Activated CD8-positive, alpha-beta memory T cell treated with anti-CD3 and anti-CD28 coated beads, Interleukin-2, amount 10 ng/mL, durations not matched to agents 7 days and 5 days (primary cell): ENCODE results near the gene CSRNP3. TPM values are rescaled to one million over a fixed set of nuclear protein-coding genes. Genes with fewer than 3 reads are reported as not detected.

Experiments used
- ATAC-seq: fragments of 150-1000 bp; cut with Tn5 transposase; one replicate; pipeline ENCODE4 v1.10.0; 2021; ENCODE audit warnings: moderate library complexity
- CTCF ChIA-PET: fragments of 350-600 bp; sonication (Branson Sonifier 250); formaldehyde crosslinking; loops from one replicate; lab custom pipeline; 2021; ENCODE audit warnings: antibody characterized with exemption; lab: Charles Lee
- DNase-seq: peaks from one replicate; pipeline ENCODE4 v3.0.0-alpha.2; 2020
- H3K27ac Mint-ChIP-seq: one replicate; pipeline ENCODE4 v1.8.0; 2021; ENCODE audit warnings: mild to moderate bottlenecking, mixed read lengths
- H3K27me3 Mint-ChIP-seq: one replicate; pipeline ENCODE4 v1.8.0; 2021; ENCODE audit warnings: mixed read lengths
- H3K36me3 Mint-ChIP-seq: one replicate; pipeline ENCODE4 v1.8.0; 2021; ENCODE audit warnings: mild to moderate bottlenecking, mixed read lengths
- H3K4me1 Mint-ChIP-seq: one replicate; pipeline ENCODE4 v1.8.0; 2021; ENCODE audit warnings: mixed read lengths
- H3K4me3 Mint-ChIP-seq: one replicate; pipeline ENCODE4 v1.8.0; 2021; ENCODE audit warnings: mild to moderate bottlenecking, moderate library complexity, mixed read lengths
- H3K9me3 Mint-ChIP-seq: one replicate; pipeline ENCODE4 v1.8.0; 2022; ENCODE audit warnings: low read depth, mixed read lengths
- total RNA-seq, 2 experiments: library from RNA; stranded (reverse); gene quantifications; one replicate each; pipeline ENCODE4 v1.2.3, GENCODE V29; 2021

CSRNP3 gene
- total RNA-seq, 2 experiments from 2014 or later, result not detected

DNA sequence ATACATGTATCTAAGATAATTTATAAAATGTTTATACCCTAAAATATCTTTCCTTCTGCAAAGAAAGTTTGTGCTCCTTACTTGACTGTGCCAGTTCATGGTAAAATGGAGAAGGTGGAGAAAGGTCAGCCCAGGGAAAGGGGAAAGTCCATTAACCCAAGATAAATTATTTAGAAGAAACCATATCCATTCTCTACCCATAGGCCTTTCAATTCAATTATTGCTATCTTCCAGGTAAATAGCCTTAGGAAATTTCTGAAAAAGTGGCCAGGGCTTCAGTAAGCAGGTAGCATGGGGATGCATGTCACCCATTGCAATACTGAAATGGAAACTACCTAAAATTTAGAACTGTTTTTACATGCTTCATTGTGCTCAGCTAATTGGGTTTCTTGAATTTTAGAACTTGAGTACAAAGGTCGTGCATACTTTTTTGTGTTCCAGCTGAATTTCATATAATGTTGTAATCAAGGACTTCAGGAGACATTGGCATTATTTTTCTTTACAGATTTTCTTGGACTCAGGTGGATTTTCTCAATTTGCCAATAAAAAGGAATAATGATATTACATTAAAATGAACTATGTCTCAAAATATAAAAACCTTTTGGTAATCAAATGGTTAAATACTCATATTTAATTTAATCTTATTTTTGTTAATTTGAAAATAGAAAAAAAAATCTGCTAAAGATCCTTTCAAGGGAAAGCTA, 124.9 kb downstream of the CSRNP3 start:
- H3K4me3 Mint-ChIP-seq, result no peak overlapping the region
- H3K4me1 Mint-ChIP-seq, result no peaks in the 10 kb centered on the region
- no peak overlapping the region for H3K27ac Mint-ChIP-seq
- ATAC-seq (no peak), DNase-seq (no peak)
- CTCF ChIA-PET, result no interaction called here
- no peaks in the 10 kb centered on the region for H3K36me3 Mint-ChIP-seq
- H3K9me3 Mint-ChIP-seq, result no peaks in the 10 kb centered on the region
- no peaks in the 10 kb centered on the region for H3K27me3 Mint-ChIP-seq

DNA sequence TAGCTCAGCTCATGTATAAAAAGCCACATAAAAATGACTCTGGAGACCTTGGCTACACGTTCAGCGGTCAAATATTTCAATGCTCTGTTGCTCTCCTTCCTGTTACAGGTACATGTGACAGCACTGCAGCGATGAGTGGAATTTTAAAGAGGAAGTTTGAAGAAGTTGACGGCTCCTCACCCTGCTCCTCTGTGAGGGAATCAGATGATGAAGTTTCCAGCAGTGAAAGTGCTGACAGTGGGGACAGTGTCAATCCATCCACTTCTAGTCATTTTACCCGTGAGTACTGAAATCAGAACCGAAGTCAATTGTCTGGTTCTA, 125.4 kb downstream of the CSRNP3 start:
- CTCF ChIA-PET, result no interaction called here
- no peak overlapping the region for H3K4me3 Mint-ChIP-seq

DNA sequence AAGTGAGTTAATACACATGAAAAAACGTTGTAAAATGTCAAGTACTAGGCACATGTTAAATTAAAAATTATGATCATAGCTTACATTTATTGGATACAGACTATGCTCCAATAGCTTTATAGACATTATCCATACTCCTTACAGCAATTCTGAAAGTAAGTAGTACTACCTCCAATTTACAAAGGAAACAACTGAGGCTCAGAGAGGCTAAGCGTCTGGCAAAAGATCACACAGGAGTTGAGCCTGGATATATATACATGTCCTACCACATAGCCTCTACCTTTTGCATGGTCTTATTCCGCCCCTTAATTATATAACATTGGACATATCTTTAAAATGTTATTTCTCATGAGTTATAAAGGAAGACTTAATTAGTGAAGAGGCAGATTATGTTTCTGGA, 127.3 kb downstream of the CSRNP3 start:
- H3K36me3 Mint-ChIP-seq, result no peaks in the 10 kb centered on the region
- ATAC-seq (no peak), DNase-seq (no peak)
- no peak overlapping the region for H3K27ac Mint-ChIP-seq
- no peak overlapping the region for H3K4me3 Mint-ChIP-seq
- no peaks in the 10 kb centered on the region for H3K4me1 Mint-ChIP-seq
- H3K27me3 Mint-ChIP-seq, result no peaks in the 10 kb centered on the region
- CTCF ChIA-PET, result no interaction called here
- H3K9me3 Mint-ChIP-seq, result no peaks in the 10 kb centered on the region

More for the DNA sequence above, 125.4 kb downstream of the CSRNP3 start:
- Mint-ChIP-seq H3K36me3 (no peaks in the 10 kb centered on the region), H3K27ac (no peak overlapping the region), H3K9me3 (no peaks in the 10 kb centered on the region), H3K4me1 (no peaks in the 10 kb centered on the region), H3K27me3 (no peaks in the 10 kb centered on the region)
- no peak for ATAC-seq
- DNase-seq, result no peak

DNA sequence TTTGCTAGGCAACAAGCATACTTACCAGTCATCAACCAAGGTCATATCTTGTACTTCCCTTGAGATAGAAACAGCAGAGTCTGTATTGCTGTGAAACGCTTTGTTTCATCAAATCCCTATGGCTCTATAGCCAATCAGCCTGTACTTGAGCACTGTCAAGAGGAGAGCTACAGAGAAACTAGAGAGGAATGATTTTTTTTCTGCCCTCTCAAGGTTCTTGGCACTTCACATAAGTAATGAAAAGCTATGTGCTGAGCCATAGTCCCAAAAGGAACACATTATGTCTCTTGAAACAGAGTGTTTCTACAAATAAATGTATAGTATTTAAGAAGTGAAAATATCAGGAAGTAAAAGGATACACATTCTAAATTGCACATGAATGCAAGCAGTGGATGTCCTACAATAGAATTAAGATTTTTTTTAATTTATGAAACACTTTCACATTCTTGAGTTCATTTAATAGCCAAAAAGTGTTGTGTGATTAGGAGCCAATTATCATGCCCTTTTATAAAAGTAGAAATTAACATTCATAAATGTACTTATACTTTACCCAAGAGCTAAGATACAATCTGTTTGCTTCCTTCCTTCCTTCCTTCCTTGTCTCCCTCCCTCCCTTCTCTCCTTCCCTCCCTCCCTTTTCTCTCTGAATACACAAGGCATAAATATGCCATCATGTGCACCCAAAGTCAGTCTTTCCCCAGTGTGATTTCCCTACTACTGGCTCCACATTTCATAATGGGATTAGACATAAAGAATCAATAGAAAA, 131.8 kb downstream of the CSRNP3 start:
- H3K9me3 Mint-ChIP-seq, result no peaks in the 10 kb centered on the region
- no peak for ATAC-seq

DNA sequence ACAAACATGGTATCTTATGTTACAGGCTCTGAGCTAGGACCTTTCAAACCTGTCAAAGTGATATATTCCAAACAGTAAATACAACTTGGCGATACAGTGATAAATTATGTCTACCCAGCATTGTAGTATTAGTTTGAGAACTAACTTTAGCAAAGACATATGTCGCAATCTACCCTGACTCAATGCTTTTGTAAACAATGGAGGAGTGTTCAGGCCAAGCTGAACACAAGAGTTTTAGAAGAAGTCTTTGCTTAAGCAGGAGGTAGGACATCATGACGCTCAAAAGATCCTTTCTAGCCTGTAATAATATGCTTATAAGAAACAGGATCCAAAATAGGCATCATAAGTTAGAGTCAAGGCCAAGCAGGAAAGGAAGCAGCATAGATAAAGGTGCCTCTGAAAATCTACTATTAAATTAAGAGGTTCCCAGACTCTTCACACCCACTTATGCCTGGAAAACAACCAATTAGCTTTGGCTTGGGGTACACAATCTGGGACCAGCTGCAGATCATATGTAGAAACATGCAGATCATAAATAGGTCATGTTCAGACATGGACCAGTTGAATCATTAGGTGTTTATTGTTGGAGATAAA, 132.5 kb downstream of the CSRNP3 start:
- ATAC-seq, result no peak
- CTCF ChIA-PET, result no interaction called here
- no peaks in the 10 kb centered on the region for H3K36me3 Mint-ChIP-seq

More for the DNA sequence above, 131.8 kb downstream of the CSRNP3 start:
- H3K36me3 Mint-ChIP-seq, result no peaks in the 10 kb centered on the region
- H3K27me3 Mint-ChIP-seq, result no peaks in the 10 kb centered on the region
- no peaks in the 10 kb centered on the region for H3K4me1 Mint-ChIP-seq
- no peak for DNase-seq
- no peak overlapping the region for H3K27ac Mint-ChIP-seq
- CTCF ChIA-PET, result no interaction called here
- H3K4me3 Mint-ChIP-seq, result no peak overlapping the region

DNA sequence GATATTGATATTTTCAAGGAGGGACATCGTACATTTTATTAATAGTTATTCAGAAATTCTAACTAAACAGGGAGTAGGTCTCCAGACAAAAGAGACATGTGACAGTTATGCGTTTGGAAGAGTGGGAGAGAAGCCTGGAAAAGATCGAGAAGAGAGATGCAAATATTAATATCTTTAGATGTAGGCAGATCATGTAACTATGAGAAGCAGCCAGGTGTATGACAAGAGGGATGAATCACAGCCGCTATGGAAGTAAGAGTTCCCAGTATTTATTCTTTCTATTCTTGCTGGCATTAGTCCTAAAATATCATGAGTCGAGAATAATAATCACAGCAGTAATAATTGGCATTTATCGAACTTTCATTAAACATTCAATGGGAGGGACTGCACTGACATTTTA, 140.2 kb downstream of the CSRNP3 start:
- CTCF ChIA-PET, result no interaction called here
- Mint-ChIP-seq H3K9me3 (no peaks in the 10 kb centered on the region), H3K4me3 (no peak overlapping the region), H3K27me3 (peaks cover 3% of the 10 kb centered on the region), H3K27ac (no peak overlapping the region), H3K4me1 (peaks cover 1% of the 10 kb centered on the region), H3K36me3 (no peaks in the 10 kb centered on the region)
- no peak for ATAC-seq
- DNase-seq, result no peak

More for the DNA sequence above, 132.5 kb downstream of the CSRNP3 start:
- no peak overlapping the region for H3K4me3 Mint-ChIP-seq
- H3K9me3 Mint-ChIP-seq, result no peaks in the 10 kb centered on the region
- no peak for DNase-seq
- no peaks in the 10 kb centered on the region for H3K4me1 Mint-ChIP-seq
- H3K27me3 Mint-ChIP-seq, result no peaks in the 10 kb centered on the region
- no peak overlapping the region for H3K27ac Mint-ChIP-seq

DNA sequence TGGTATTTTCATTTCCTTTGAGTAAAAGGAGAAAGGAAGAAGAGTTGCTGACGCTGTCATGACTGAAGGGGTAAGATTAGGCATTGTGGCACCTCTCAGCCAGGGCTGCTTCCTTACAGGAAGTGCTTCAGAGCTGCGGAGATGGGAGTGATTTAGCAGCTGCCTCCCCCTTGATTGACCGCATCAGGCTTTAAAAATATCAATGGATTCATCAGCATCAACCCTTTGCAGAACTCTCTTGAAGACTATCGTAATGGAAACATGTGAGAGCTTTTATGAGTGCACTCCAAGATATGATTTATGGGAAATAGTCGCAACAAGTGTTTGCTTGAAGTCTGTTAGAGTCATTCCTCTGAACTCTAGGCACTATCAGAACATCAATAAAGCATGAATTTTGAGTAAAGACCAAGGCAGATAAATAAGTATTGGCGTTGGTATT, 141.1 kb downstream of the CSRNP3 start:
- H3K36me3 Mint-ChIP-seq, result no peaks in the 10 kb centered on the region
- H3K27me3 Mint-ChIP-seq, result peaks cover 3% of the 10 kb centered on the region
- H3K4me1 Mint-ChIP-seq, result peaks cover 1% of the 10 kb centered on the region
- ATAC-seq, result no peak
- CTCF ChIA-PET, result no interaction called here
- no peaks in the 10 kb centered on the region for H3K9me3 Mint-ChIP-seq
- no peak for DNase-seq
- no peak overlapping the region for H3K4me3 Mint-ChIP-seq
- H3K27ac Mint-ChIP-seq, result no peak overlapping the region

DNA sequence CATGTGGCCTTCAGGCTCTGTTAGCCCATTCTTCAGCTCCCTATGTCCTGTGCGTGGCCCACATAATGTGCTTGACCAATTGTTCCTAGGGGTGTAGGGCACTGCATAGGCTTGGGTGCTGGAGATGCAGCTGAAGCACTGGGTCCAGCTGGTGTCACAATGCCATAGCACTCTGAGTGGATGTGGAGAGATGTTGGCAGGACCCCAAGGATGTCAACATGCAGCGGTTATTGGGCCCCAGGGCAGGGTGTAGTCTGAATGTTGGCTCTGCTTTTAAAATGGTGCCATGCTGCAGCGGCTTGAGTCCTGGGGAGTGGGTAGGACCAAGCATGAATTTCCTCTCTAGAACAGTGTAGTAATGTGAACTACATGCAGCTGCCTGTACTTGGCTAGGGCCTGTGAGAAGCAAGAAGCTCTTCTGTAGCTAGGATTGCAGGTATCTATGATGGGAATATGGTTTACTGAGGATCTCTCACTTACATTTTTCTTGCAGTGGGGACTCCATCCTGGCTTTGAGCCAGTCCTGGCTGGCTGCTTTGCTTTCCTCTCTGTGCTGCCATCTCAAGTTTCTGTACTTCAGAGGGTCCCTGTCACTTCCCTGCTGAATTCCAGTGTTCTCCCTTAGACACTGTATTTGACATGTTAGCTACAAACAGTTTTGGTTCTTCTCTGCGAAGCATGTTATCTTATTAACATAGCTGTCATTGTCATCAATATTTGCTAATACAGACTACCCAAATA, 148.4 kb downstream of the CSRNP3 start:
- H3K9me3 Mint-ChIP-seq, result peaks cover 3% of the 10 kb centered on the region
- H3K36me3 Mint-ChIP-seq, result no peaks in the 10 kb centered on the region
- H3K27ac Mint-ChIP-seq, result no peak overlapping the region
- peaks cover 4% of the 10 kb centered on the region for H3K27me3 Mint-ChIP-seq
- CTCF ChIA-PET, result no interaction called here
- no peak overlapping the region for H3K4me3 Mint-ChIP-seq
- ATAC-seq (no peak), DNase-seq (no peak)
- no peaks in the 10 kb centered on the region for H3K4me1 Mint-ChIP-seq

DNA sequence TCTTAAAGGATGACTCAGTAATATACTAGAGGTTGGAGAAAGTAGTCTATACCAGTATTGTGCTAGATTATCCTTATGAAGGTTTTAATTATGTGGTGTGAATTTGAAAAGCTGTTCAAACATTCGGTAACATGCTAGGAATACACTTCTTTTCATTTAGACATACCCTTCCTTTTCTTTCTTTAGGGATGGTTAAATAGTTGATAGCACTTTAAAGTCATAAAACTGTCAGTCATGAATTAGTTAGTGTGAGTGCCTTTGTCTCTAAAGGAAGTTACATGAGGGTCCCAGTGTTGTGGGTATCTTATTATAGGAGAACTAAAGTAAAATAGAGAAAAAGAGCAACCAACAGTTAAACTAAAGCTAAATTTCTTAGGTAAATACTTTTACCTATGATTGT, 149.3 kb downstream of the CSRNP3 start:
- Mint-ChIP-seq H3K36me3 (no peaks in the 10 kb centered on the region), H3K27ac (no peak overlapping the region), H3K27me3 (peaks cover 4% of the 10 kb centered on the region), H3K4me1 (no peaks in the 10 kb centered on the region), H3K4me3 (no peak overlapping the region), H3K9me3 (peaks cover 3% of the 10 kb centered on the region)
- DNase-seq, result no peak
- CTCF ChIA-PET, result no interaction called here
- no peak for ATAC-seq

DNA sequence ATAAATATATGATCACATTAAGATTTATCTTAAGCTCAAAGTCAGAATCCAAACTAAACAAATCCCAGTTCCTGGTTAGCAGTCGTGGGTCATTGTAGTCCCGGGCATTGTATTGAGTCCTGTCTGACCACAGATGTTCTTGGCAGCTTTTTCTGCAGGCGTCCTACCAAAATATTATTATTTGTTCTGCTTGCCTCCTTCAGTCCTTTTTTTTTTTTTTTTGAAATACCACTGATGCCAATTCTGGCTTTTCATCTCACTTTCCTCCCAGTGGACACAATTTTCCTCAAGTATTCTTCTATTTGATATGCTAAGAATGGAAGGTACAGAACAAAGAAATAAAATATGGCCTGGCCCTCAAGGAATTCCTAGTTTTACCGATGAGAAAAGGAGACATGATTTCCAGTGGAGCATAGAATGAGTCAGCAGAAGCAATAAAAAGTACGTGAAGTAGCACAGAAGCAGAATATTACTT, 151.6 kb downstream of the CSRNP3 start:
- Mint-ChIP-seq H3K36me3 (no peaks in the 10 kb centered on the region), H3K27me3 (peaks cover 4% of the 10 kb centered on the region), H3K9me3 (peaks cover 3% of the 10 kb centered on the region), H3K27ac (no peak overlapping the region), H3K4me1 (no peaks in the 10 kb centered on the region), H3K4me3 (no peak overlapping the region)
- CTCF ChIA-PET, result interaction anchor here (0.7 kb wide), 2 partner anchors 21 to 405 kb away, joined by 3 read pairs; no protein-coding TSS in a partner anchor
- DNase-seq (no peak), ATAC-seq (no peak)

DNA sequence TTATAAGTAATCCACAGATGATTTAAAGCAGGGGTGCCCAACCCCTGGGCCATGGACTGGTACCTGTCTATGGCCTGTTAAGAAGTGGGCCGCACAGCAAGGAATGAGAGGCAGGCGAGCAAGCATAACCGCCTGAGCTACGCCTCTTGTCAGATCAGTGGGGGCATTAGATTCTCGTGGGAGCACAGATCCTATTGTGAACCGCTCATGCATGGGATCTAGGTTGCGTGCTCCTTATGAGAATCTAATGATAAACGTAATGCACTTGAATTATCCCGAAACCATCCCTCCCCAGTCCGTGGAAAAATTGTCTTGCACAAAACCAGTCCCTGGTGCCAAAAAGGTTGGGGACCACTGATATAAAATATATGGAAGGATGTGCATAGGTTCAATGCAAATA, 153.7 kb downstream of the CSRNP3 start:
- Mint-ChIP-seq H3K4me3 (no peak overlapping the region), H3K27me3 (peaks cover 4% of the 10 kb centered on the region), H3K27ac (no peak overlapping the region), H3K36me3 (no peaks in the 10 kb centered on the region), H3K9me3 (peaks cover 3% of the 10 kb centered on the region), H3K4me1 (no peaks in the 10 kb centered on the region)
- ATAC-seq (no peak), DNase-seq (no peak)
- CTCF ChIA-PET, result no interaction called here

DNA sequence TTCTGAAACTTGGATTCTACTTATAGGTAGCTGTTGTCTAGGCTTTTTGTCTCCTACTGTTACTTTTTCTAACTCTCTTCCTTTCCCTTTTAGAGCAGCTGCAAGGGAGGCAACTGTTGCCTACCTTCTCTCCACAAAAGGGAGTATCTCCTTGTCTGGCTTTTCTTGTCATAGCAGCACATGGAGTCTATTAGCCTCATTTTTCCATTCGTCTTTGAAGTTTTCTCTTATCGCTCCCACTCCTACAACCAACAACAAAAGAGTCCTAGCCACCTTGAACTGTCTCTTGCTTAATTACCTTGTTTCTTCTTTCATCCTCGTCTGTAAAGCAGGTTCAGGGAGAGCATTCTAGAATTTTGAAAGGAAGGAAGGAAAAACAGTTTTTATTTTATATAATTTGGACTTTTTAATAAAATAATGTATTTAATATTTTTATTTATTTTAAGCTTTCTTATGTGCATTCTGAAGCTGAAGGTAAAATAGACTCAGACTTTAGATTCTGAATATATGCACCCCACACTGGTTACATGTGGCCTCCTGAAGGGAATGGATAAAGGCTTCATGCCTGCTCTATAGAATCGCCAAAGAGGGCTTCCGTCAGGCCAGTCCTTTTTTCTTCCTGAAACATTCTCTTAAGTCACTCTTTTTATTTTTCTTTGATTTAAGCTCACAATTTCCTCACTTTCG, 154.4 kb downstream of the CSRNP3 start:
- no peaks in the 10 kb centered on the region for H3K9me3 Mint-ChIP-seq
- H3K4me1 Mint-ChIP-seq, result no peaks in the 10 kb centered on the region

DNA sequence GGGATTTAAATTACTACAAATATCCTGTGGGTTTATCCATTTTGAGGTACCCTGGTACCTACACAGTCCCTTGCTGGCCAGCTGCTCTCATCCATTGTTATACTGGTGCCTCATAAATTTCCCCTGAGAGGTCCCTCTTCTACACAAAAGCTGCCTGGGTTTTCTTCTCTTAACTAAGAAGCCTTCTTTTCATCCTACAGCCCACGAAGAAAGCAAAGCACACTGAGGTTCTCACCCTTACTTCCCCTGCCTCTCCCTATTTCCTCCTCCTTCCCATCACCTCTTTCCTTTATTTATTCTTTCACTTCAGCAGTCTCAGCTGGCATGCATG, 154.9 kb downstream of the CSRNP3 start:
- no peak for DNase-seq

More for the DNA sequence above, 154.4 kb downstream of the CSRNP3 start:
- DNase-seq, result no peak
- Mint-ChIP-seq H3K36me3 (no peaks in the 10 kb centered on the region), H3K4me3 (no peak overlapping the region), H3K27me3 (peaks cover 4% of the 10 kb centered on the region), H3K27ac (no peak overlapping the region)
- CTCF ChIA-PET, result no interaction called here
- no peak for ATAC-seq

More for the DNA sequence above, 154.9 kb downstream of the CSRNP3 start:
- Mint-ChIP-seq H3K4me3 (no peak overlapping the region), H3K36me3 (no peaks in the 10 kb centered on the region), H3K27me3 (peaks cover 4% of the 10 kb centered on the region), H3K27ac (no peak overlapping the region), H3K9me3 (no peaks in the 10 kb centered on the region), H3K4me1 (no peaks in the 10 kb centered on the region)
- ATAC-seq, result no peak
- CTCF ChIA-PET, result no interaction called here
